HG02981 (cell line): Measurements from ENCODE around the gene NR2F6.
"Not testable (repeated sequence)": the region's sequence is repeated elsewhere in the genome, so short reads cannot be mapped to it uniquely, and the experiment has no call there.

Experiments used
- ATAC-seq: cut with Tn5 transposase; IDR thresholded peaks from one replicate; pipeline ENCODE4 v1.9.1; 2021; ENCODE audit warnings: mild to moderate bottlenecking, moderate library complexity; ENCODE audit not compliant: unreplicated experiment

The NR2F6 gene

GRCh38 chr19:17213334-17213733 is 32.4 kb downstream of the NR2F6 start:
- no peak for ATAC-seq

DNA sequence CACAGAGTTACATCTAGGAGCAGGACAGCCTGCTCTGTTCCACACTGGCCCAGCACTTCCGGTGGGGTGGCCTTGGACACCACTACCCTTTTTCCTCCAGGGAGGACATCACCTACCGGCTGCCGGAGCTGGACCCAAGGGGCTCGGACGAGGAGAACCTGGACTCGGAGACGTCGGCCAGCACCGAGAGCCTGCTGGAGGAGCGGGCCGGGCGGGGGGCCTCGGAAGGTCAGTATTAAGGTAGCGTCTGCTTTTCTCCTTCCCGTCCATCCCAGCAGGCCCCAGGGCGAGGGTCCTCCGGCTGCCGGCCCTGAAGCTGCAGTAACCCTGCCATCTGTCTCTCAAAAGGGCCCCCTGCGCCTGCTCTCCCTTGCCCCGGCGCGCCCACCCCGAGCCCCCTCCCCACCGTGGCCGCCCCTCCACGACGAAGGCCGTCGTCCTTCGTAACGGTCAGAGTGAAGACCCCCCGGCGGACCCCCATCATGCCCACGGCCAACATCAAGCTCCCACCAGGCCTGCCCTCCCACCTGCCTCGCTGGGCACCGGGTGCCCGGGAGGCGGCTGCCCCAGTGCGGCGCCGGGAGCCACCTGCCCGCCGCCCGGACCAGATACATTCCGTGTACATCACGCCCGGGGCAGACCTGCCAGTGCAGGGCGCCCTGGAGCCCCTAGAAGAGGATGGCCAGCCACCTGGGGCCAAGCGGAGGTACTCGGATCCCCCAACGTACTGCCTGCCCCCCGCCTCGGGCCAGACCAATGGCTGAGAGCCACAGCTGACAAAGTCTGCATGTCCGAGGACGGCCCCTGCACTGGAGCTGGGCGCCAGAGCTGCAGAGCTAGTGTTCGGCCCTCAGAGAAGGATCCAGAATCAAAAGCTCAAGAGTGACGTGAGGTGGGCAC is 33.9 kb downstream of the NR2F6 start:
- ATAC-seq: no peak

GRCh38 chr19:17210296-17210695 is 35.4 kb downstream of the NR2F6 start:
- ATAC-seq: no peak

DNA sequence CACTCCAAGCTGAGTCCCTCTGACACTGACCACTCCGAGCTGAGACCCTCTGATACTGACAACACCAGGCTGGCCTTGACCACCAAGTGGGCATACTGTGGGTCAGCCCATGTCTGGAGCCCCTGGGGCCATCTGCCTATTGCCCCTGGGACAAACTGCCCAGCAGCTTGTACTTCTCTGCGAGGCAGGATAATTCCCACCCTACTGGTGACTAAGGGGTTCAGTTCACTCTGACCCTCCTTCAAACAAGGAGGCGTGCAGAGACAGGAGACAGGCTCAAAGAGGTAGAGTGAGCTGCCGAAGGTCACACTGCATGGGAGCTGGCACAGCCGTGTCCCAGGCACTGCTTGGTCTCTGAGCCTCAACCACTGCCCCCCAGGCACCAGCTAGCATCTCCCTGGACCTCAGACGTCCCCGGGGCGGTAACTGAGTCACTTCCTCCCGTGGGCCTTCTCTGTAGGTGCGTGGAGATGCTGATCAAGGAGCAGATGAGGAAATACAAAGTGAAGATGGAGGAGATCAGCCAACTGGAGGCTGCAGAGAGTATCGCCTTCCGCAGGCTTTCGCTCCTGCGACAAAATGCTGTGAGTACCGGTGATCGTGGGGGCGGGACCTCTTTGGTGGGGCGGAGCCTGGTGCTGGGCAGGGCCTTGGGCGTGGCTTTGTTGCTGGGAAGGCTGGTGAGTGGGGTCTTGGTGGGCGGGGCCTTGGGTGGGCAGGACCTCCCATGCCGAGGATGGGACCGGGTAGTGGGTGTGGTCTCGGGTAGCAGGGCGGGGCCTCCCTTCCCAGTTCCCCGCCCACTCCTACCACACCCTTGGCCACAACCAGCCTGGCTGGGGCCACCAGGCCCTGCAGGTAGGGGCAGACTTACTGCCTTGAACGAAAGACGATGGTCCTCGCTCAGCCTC is 36.3 kb downstream of the NR2F6 start:
- no peak for ATAC-seq

DNA sequence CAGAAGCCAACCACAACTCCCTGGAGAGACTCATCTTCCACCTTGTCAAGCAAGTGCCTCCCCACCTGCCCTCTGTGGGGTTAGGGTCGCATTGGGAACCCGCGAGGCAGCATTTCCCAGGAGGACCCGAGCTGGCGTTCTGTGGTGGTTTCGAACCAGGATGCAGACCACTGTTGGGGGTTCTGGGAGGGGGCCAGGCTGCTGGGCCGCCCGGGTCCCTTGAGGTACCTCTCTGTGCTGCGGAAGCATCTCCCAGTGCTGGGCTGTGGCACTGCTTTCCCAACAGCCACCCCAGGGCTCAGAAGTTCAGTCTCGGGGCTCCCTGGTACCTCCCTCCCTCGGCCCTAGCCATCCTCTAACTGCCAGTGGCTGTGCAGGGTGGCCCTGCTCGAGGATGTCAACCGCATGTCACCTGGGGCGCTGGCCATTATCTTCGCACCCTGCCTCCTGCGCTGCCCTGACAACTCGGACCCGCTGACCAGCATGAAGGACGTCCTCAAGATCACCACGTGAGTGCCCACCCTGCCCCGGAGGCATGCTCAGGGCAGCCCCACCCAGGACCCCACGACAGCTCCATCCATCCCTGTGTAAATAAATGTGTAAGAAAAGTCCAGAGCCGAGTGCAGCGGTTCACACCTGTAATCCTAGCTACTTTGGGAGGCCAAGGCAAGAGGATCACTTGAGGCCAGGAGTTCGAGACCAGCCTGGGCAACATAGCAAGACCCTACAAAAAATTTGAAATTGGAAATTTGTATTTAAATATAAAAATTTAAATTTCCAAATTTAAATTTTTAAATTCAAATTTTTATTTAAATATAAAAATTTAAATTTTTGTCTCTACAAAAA is 38.8 kb downstream of the NR2F6 start:
- ATAC-seq: no peak

DNA sequence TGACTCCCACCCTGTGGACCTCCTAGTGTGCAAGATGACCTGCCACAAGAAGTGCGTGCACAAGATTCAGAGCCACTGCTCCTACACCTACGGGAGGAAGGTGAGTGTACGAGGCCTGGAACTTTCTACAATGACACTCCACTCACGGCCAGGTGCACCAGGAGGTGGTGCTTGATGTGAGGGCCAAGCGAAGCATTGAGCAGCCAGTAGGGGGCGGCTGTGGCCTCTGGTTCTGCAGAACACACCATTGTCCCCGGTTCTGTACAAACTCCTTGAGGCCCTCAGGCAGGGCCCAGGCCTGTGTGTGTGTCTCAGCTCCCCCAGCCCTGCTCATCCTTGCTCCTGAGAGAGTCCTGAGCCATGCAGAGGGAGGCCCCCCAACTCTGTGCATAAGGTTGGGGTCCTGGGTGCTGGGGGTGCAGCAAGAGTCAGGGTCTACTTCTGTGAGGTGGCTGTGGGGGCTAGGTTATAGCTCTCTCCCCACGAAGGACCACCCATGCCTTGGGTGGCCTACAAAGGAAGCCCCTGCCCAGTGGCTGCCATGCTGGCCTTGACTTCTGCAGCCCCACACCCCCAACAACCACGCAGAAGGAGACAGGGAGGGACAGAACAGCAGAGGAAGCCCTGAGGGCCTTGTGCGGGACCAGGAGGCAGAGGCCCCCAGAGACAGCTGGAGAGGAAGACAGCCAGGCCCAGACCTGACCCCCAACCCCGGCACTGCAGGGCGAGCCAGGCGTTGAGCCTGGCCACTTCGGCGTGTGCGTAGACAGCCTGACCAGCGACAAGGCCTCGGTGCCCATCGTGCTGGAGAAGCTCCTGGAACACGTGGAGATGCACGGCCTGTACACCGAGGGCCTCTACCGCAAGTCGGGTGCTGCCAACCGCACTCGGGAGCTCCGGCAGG is 40.2 kb downstream of the NR2F6 start:
- ATAC-seq: no peak

DNA sequence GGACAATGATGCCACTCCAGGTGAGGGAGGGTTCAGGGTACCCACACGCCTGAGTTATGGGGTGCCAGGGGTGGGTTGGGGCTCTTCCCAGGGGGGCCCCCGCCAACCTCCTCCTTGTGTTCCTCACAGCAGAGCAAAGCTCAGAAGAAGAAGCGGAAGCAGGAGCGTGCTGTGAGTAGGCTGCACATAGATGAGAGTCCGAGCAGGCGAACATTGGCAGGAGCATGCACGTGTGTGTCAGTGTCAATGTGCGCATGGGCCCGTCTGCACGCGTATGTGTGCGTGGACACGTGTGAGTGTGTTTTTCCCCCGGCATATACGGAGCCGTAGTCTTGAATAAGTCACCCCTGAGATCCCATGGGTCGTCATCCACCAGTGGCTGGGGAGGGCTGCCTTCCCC is 43.0 kb downstream of the NR2F6 start:
- ATAC-seq: no peak

- no peak for ATAC-seq
Measured at GRCh38 chr19:17202249-17202648, 43.5 kb downstream of the NR2F6 start.

DNA sequence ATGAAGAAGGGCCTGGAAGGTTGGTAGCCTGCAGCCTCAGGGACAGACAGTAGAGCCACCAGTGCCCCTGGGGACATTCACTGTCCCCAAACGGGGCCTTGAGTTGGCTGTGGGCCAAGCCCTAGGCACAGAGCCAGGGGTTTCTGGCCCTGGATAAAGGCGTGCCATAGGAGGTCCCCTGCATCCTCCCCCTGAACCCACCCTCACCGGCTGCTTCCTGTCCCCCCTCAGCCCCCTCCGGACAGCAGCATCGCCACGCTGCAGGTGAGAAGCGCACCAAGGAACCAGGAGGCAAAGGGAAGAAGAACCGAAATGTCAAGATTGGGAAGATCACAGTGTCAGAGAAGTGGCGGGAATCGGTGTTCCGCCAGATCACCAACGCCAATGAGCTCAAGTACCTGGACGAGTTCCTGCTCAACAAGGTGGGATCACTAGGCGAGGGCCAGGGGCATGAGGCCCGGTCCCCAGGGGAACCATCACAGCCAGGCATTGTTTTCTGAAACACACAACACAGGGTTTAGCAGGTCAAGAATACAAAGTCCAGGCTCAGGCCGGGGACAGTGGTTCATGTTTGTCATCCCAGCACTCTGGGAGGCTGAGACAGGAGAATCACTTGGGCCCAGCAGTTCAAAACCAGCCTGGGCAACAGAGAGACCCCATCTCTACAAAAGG is 45.2 kb downstream of the NR2F6 start:
- ATAC-seq: no peak

- no peak for ATAC-seq
Measured at GRCh38 chr19:17197666-17198065, 48.1 kb downstream of the NR2F6 start.

GRCh38 chr19:17196610-17197009 is 49.1 kb downstream of the NR2F6 start:
- ATAC-seq: no peak

DNA sequence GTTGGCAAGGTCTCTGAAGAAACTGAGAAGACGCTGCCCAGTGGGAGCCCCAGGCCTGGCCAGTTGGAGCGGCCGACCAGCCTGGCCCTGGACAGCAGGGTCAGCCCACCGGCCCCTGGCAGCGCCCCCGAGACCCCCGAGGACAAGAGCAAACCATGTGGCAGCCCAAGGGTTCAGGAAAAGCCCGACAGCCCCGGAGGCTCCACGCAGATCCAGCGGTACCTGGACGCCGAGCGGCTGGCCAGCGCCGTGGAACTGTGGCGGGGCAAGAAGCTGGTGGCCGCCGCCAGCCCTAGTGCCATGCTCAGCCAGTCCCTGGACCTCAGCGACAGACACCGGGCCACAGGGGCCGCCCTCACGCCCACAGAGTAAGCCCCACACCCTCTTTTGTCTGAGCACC is 50.6 kb downstream of the NR2F6 start:
- no peak for ATAC-seq

- no peak for ATAC-seq
Measured at GRCh38 chr19:17194608-17195007, 51.1 kb downstream of the NR2F6 start.

- ATAC-seq: no peak
Measured at GRCh38 chr19:17192751-17193150, 53.0 kb downstream of the NR2F6 start.

DNA sequence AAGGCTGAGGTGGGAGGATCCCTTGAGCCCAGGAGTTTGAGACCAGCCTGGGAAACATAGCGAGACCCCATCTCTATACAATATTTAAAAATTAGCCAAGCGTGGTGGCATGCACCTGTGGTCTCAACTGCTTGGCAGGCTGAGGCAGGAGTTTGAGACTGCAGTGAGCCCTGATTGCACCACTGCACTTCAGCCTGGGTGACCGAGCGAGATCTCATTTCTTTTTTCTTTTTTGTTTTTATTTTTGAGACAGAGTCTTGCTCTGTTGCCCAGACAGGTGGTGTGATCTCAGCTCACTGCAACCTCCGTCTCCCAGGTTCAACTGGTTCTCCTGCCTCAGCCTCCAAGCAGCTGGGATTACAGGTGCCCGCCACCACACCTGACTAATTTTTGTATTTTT is 54.0 kb downstream of the NR2F6 start:
- ATAC-seq: not testable (repeated sequence)

DNA sequence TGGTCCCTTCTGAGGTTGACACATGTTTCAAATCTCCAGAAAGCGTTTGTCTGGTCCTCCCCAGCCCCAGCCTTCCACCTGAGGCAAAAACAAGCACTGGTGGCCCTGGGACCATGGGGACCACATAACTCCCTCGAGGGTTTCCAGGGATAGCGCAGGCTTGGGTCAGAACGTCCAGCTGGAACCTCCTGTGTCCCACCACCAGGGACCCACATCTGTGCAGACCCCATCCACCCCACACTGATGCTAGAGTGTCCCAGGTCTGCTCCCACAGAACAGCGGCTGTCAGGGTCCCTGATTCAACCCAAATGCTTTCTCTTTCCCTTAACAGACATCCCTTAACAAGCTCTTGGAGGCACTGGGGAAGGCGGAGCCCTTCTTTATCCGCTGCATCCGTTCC is 60.1 kb downstream of the NR2F6 start:
- no peak for ATAC-seq

DNA sequence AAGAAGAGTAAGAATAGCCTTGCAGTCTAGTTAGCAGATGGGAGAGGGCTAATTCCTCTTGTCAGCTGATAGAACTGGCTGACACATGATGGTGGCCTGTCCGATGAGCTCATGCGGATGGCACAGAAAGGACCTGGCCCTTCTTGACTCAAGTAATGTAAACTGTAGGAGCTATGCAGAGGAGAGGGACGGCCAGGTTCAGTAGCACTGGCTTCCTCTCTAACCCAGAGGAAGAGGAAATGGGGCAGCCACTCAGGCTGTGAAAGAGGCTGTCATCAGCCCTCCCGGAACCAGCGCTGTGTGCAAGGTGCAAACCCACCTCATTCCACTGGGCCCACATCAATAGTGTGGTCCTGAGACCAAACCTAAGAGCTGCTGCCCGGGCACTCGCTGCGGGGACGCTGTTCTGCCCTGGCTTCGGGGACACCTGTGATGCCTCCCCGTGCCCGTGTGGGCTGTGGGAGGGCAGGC is 61.3 kb downstream of the NR2F6 start:
- no peak for ATAC-seq

DNA sequence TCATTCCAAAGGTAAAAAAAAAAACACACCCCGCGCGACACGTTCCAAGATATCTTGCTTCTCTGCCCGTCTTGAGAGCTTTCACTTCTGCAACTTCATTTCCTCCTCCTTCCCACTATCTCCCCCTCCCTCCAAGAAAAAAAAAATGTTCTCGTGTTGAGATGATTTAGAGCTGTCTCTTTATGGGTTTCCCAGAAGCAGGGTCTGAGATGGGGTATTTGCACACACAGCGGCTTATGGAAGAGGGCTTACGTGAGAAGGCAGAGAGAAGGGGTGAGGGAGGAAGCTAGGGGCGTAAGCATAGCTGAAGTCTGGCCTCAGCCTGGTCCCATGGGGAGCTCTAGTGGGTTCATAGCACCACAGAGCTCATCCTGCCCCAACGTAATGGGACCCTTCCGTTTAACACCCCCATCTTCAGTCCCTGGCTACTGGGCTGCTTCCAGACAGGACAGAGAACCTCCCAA is 61.8 kb downstream of the NR2F6 start:
- no peak for ATAC-seq

DNA sequence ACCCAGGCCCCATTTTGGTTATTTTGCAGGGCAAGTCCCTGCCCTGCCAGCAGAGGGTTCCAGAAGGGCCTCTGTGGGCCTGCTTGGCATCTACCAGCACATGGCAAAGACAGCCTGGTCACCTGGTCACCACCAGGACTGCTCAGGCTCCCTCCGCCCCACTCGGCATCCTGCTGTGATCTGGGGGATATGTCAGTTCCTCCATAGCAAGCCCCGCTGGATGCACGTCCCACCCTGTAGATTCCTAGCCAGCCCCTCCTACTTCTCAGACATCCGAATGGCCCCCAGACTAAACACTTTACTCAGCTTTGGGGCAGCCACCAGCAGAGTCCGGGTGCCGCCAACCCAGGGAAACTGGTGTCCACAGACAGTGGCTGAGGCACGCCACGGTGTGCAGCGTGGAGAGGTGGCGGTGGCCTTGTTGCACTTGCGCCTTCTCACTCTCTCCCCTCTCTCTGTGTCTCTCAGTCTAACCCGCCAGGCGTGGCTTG is 62.4 kb downstream of the NR2F6 start:
- ATAC-seq: no peak
